Neural cell (in vitro differentiated cells): ENCODE measurements around the gene TLL1.

Experiments
- EP300 ChIP-seq: fragments of 450-650 bp; conservative IDR thresholded peaks from 2 replicates; pipeline ENCODE4 v1.6.1; 2014; ENCODE audit warnings: antibody characterized with exemption, mild to moderate bottlenecking, moderate library complexity; ENCODE audit not compliant: poor library complexity, severe bottlenecking
- EZH2 ChIP-seq: fragments of 200-600, 300-800 bp; shearing (Covaris generic), sonication (generic); IDR thresholded peaks from 2 replicates; pipeline ENCODE4 v1.6.1; 2014; ENCODE audit warnings: antibody characterized with exemption, low read length, borderline replicate concordance, mild to moderate bottlenecking; ENCODE audit not compliant: insufficient read depth, poor library complexity, severe bottlenecking
- MXI1 ChIP-seq: fragments of 450-650 bp; conservative IDR thresholded peaks from 2 replicates; pipeline ENCODE4 v1.6.1; 2014; ENCODE audit warnings: antibody characterized with exemption, mild to moderate bottlenecking; ENCODE audit not compliant: poor library complexity, severe bottlenecking
- POLR2AphosphoS5 ChIP-seq: IDR thresholded peaks from 2 replicates; pipeline ENCODE4 v1.6.1; 2012
- RAD21 ChIP-seq: fragments of 450-650 bp; conservative IDR thresholded peaks from 2 replicates; pipeline ENCODE4 v1.6.1; 2014; ENCODE audit warnings: antibody characterized with exemption, mild to moderate bottlenecking, moderate library complexity
- REST ChIP-seq: IDR thresholded peaks from 2 replicates; pipeline ENCODE4 v1.6.1; 2012; ENCODE audit warnings: borderline replicate concordance
- TAF1 ChIP-seq: IDR thresholded peaks from 2 replicates; pipeline ENCODE4 v1.6.1; 2012; ENCODE audit warnings: low read depth
- TF ChIP-seq, protein P1 (sequence below): fragments of 450-650 bp; IDR thresholded peaks from 2 replicates; pipeline ENCODE4 v1.5.1; 2014; ENCODE audit warnings: antibody characterized with exemption, mild to moderate bottlenecking, moderate library complexity; ENCODE audit not compliant: poor library complexity, severe bottlenecking

GRCh38 chr4:165963621-165964020 is 90.6 kb downstream of the TLL1 start:
- TF ChIP-seq, protein P1, sequence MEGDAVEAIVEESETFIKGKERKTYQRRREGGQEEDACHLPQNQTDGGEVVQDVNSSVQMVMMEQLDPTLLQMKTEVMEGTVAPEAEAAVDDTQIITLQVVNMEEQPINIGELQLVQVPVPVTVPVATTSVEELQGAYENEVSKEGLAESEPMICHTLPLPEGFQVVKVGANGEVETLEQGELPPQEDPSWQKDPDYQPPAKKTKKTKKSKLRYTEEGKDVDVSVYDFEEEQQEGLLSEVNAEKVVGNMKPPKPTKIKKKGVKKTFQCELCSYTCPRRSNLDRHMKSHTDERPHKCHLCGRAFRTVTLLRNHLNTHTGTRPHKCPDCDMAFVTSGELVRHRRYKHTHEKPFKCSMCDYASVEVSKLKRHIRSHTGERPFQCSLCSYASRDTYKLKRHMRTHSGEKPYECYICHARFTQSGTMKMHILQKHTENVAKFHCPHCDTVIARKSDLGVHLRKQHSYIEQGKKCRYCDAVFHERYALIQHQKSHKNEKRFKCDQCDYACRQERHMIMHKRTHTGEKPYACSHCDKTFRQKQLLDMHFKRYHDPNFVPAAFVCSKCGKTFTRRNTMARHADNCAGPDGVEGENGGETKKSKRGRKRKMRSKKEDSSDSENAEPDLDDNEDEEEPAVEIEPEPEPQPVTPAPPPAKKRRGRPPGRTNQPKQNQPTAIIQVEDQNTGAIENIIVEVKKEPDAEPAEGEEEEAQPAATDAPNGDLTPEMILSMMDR, result no peak
- no peak for TF ChIP-seq POLR2AphosphoS5
- no peak for TF ChIP-seq EP300
- no peak for TF ChIP-seq MXI1
- TF ChIP-seq EZH2, result no peak
- no peak for TF ChIP-seq TAF1
- no peak for TF ChIP-seq RAD21
- no peak for TF ChIP-seq REST
